ENCODE measurements around the gene PCDHGB4. TPM values are rescaled to one million over a fixed set of nuclear protein-coding genes. Genes with fewer than 3 reads are reported as not detected.
A peak's percentile ranks its signal among the peaks of the same experiment; 100 is the strongest.
"Not testable (repeated sequence)": the region's sequence is repeated elsewhere in the genome, so short reads cannot be mapped to it uniquely, and the experiment has no call there.

PCDHGB4 gene
- total RNA-seq, 4 donors from 2014 or later: 8.2 to 17.1 (median 14.9) TPM

DNA sequence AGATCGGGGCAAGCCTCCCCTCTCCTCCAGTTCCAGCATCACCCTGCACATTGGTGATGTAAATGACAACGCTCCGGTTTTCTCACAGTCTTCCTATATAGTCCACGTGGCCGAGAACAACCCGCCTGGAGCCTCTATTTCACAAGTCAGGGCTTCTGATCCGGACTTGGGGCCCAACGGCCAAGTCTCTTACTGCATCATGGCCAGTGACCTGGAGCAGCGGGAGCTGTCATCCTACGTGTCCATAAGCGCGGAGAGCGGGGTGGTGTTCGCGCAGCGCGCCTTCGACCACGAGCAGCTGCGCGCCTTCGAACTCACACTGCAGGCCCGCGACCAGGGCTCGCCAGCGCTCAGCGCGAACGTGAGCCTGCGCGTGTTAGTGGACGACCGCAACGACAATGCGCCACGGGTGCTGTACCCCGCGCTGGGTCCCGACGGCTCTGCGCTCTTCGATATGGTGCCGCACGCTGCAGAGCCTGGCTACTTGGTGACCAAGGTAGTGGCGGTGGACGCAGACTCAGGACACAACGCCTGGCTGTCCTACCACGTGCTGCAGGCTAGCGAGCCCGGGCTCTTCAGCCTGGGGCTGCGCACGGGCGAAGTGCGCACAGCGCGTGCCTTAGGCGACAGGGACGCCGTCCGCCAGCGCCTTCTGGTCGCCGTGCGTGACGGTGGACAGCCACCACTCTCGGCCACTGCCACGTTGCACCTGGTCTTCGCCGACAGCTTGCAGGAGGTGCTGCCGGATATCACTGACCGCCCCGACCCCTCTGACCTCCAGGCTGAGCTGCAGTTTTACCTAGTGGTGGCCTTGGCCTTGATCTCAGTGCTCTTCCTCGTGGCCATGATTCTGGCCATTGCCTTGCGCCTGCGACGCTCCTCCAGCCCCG lies 1.9 kb downstream of the PCDHGB4 start:
- intact Hi-C loops (cut with DNase I; ENCODE audit: low total_unique reads): no loop called here
- Histone ChIP-seq H3K27me3 (no peaks in the 10 kb centered on the region), H3K4me3 (no peak overlapping the region), H3K27ac (no peak overlapping the region), H3K36me3 (no peaks in the 10 kb centered on the region), H3K9me3 (peaks cover 0 to 86% of the 10 kb centered on the region in 2 donors), H3K4me1 (no peaks in the 10 kb centered on the region)
- DNase-seq: no peak
- TF ChIP-seq POLR2A (IDR thresholded peaks at IDR 0.05): no peak
- TF ChIP-seq, protein P1, sequence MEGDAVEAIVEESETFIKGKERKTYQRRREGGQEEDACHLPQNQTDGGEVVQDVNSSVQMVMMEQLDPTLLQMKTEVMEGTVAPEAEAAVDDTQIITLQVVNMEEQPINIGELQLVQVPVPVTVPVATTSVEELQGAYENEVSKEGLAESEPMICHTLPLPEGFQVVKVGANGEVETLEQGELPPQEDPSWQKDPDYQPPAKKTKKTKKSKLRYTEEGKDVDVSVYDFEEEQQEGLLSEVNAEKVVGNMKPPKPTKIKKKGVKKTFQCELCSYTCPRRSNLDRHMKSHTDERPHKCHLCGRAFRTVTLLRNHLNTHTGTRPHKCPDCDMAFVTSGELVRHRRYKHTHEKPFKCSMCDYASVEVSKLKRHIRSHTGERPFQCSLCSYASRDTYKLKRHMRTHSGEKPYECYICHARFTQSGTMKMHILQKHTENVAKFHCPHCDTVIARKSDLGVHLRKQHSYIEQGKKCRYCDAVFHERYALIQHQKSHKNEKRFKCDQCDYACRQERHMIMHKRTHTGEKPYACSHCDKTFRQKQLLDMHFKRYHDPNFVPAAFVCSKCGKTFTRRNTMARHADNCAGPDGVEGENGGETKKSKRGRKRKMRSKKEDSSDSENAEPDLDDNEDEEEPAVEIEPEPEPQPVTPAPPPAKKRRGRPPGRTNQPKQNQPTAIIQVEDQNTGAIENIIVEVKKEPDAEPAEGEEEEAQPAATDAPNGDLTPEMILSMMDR (IDR thresholded peaks at IDR 0.05): no peak

DNA sequence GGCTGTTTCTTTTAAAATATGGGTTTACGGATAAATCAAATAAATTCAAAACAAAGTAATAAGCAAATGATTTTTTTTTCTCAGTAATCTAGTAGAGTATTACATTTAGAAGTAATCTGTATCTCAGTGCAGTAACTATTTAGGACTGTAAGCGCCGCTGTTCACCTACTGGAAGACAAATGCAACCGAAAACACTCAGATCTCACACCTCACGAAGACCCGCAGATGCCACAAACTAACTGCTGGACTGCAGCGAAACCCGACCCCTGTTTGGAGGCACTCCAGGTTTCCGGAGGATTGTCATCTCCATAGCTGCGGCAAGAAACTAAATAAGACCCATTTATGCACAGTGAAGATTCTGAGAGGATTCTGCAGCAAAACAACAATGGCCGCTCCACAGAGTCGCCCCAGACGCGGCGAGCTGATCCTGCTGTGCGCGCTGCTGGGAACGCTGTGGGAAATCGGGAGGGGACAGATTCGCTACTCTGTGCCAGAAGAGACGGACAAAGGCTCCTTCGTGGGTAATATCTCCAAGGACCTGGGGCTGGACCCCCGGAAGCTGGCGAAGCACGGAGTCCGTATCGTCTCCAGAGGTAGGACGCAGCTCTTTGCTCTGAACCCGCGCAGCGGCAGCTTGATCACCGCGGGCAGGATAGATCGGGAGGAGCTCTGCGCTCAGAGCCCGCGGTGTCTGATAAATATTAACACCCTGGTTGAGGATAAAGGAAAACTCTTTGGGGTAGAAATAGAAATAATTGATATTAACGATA lies 5.1 kb downstream of the PCDHGB4 start, which contains the start of gene PCDHGA8:
Gene PCDHGA8 (plus strand): TSS at position 205 of the 770 bp plus-strand sequence. CDS start 181 bp downstream, at position 386.
- Histone ChIP-seq H3K4me3 (no peak within 1 kb of the TSS), H3K27me3 (no peaks in the 10 kb centered on the region), H3K9me3 (peaks cover 0 to 82% of the 10 kb centered on the region in 2 donors), H3K4me1 (no peaks in the 10 kb centered on the region), H3K36me3 (no peaks in the 10 kb centered on the region), H3K27ac (no peak within 1 kb of the TSS)
- no peak for TF ChIP-seq POLR2A (IDR thresholded peaks at IDR 0.05)
- intact Hi-C loops (cut with DNase I; ENCODE audit: low total_unique reads): no loop called here
- no peak for DNase-seq

DNA sequence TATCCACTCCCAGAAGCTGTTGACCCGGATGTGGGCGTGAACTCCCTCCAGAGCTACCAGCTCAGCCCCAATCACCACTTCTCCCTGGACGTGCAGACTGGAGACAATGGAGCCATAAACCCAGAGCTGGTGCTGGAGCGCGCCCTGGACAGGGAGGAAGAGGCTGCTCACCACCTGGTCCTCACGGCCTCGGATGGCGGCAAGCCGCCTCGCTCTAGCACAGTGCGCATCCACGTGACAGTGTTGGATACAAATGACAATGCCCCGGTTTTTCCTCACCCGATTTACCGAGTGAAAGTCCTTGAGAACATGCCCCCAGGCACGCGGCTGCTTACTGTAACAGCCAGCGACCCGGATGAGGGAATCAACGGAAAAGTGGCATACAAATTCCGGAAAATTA lies 5.8 kb downstream of the PCDHGB4 start:
- TF ChIP-seq, protein P1 (IDR thresholded peaks at IDR 0.05): no peak
- no peak for TF ChIP-seq POLR2A (IDR thresholded peaks at IDR 0.05)
- no peaks in the 10 kb centered on the region for H3K27me3 ChIP-seq

GRCh38 chr5:141394401-141395187 lies 7.1 kb downstream of the PCDHGB4 start:
- peaks cover 0 to 81% of the 10 kb centered on the region in 2 donors for H3K9me3 ChIP-seq

More for the DNA sequence above, 5.8 kb downstream of the PCDHGB4 start:
- no peak for DNase-seq
- Histone ChIP-seq H3K9me3 (peaks cover 0 to 84% of the 10 kb centered on the region in 2 donors), H3K4me1 (no peaks in the 10 kb centered on the region), H3K27ac (no peak overlapping the region), H3K36me3 (no peaks in the 10 kb centered on the region), H3K4me3 (no peak overlapping the region)
- intact Hi-C loops (cut with DNase I; ENCODE audit: low total_unique reads): no loop called here

GRCh38 chr5:141397756-141398551 lies 10.5 kb downstream of the PCDHGB4 start, which contains the start of gene PCDHGB5:
Gene PCDHGB5, plus strand, starts transcription at chr5:141397947. Its CDS starts 181 bp downstream, at chr5:141398128.
- DNase-seq; H3K36me3 ChIP-seq; H3K27me3 ChIP-seq; H3K27ac ChIP-seq; H3K4me1 ChIP-seq; intact Hi-C loops (cut with DNase I; ENCODE audit: low total_unique reads): not testable (repeated sequence)
- TF ChIP-seq, protein P1 (IDR thresholded peaks at IDR 0.05): peak in 2 of 4 experiments; percentile 15 to 20
- Histone ChIP-seq H3K9me3 (peaks cover 0 to 84% of the 10 kb centered on the region in 2 donors), H3K4me3 (peak within 1 kb of the TSS in 1 of 2 donors; percentile 13)

More at GRCh38 chr5:141394401-141395187, 7.1 kb downstream of the PCDHGB4 start:
- H3K4me1 ChIP-seq; H3K27ac ChIP-seq; DNase-seq; H3K36me3 ChIP-seq; H3K4me3 ChIP-seq; H3K27me3 ChIP-seq; intact Hi-C loops (cut with DNase I; ENCODE audit: low total_unique reads): not testable (repeated sequence)

All from uterus (tissue), 4 donors.